ENCODE measurements around the gene CDC16. TPM values are rescaled to one million over a fixed set of nuclear protein-coding genes. Genes with fewer than 3 reads are reported as not detected.

Gene CDC16
- total and polyA plus RNA-seq, 2 of the 13 experiments (the other 11 are each of a cell fraction or from before 2014, with no cell fraction given), result 24.2 to 60.9 TPM

DNA sequence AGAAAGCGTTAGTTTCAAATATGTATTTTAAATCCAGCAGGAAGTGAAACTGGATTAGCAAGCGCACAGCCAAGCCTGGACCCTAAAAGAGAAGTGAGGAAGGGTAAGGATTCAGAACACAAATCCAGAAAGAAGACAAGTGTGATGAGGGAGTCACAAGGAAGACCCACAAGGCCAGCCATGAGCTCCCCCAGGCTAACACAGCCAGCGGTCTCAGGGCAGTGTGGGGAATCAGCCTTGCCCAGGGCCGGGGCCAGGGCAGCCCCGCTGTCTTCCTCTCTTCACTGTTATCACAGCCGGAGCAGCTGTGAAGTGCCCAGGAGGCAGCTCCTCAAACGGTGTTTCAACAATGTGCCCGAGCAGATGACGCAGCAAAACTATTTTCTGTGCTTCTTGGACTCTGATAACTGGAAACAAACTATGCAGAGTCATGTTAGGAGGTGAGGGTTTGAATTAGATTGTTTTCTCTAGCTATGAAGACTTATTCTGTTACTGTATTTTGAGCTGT, 12.2 kb upstream of the CDC16 start:
- FAIRE-seq (no peak), DNase-seq (ENCODE audit: low spot score) (peak; percentile 12), ATAC-seq (no peak; the same call in 2 of the 3 replicates)
- Histone ChIP-seq H3K4me2 (ENCODE audit: low read depth, low read length) (no peak overlapping the region), H3K9me3 (ENCODE audit: low read length) (no peaks in the 10 kb centered on the region), H3K27me3 (ENCODE audit: control insufficient read depth in 1 of 2, insufficient read depth in 2 of 2, low read length in 2 of 2) (peaks cover 0 to 24% of the 10 kb centered on the region in 2 experiments; a peak in 2 of 5 replicates), H3K4me1 (ENCODE audit: insufficient read depth, low read length) (no peaks in the 10 kb centered on the region), H3K79me2 (ENCODE audit: insufficient read depth, low read length) (no peaks in the 10 kb centered on the region), H3K9ac (ENCODE audit: insufficient read depth, low read depth, low read length) (no peak overlapping the region), H3K4me3 (replicated peaks in 1 of 3; ENCODE audit: insufficient read depth in 1 of 3, low read depth in 2 of 3, low read length in 3 of 3) (no peak overlapping the region), H4K20me1 (ENCODE audit: insufficient read depth, low read length) (no peaks in the 10 kb centered on the region), H3K27ac (ENCODE audit: extremely low read length, insufficient read depth, low read length) (no peak overlapping the region), H3K36me3 (replicated peaks in 1 of 2; ENCODE audit: control insufficient read depth in 1 of 2, insufficient read depth in 2 of 2, low read length in 2 of 2) (no peaks in the 10 kb centered on the region), H2AFZ (ENCODE audit: low read length) (no peak overlapping the region)
- in situ Hi-C loops (cut with HindIII; ENCODE audit: extremely low pct_ligation_motif_present, low pct_unique_long_range_greater_than_20kb) (no loop called here), intact Hi-C loops (cut with micrococcal nuclease; ENCODE audit: unreplicated experiment) (no loop called here)
- ChIA-PET CTCF (ENCODE audit: low intra/inter-chr PET ratio, low total read pairs) (no interaction called here), POLR2A (no interaction called here)
- WGBS (ENCODE audit: low lambda C conversion rate), result 22% methylated on average over 8 of the region's 9 CpGs
- no TSS peak for BruUV-seq (replicated peaks)
- TF ChIP-seq MAFF (IDR thresholded peaks at IDR 0.05; ENCODE audit: low read depth, low read length) (peak; percentile 57), MAFK (conservative IDR thresholded peaks at IDR 0.05 in 1 of 2, IDR thresholded peaks at IDR 0.05 in 1 of 2; ENCODE audit: low read length in 2 of 2) (peak; percentile 53 to 76), EZH2 (conservative IDR thresholded peaks at IDR 0.05; ENCODE audit: low read depth, low read length) (no peak), NFE2L2 (IDR thresholded peaks at IDR 0.05; ENCODE audit: low read length) (peak; percentile 46; the same call in 1 of the 2 replicates), RXRA (CRISPR knock-in tag; IDR thresholded peaks at IDR 0.05) (no peak), NFE2 (CRISPR knock-in tag; IDR thresholded peaks at IDR 0.05) (peak; percentile 39; the same call in 1 of the 2 replicates), MAFG (CRISPR knock-in tag; IDR thresholded peaks at IDR 0.05) (peak; percentile 60; the same call in 1 of the 2 replicates), NR2F1 (CRISPR knock-in tag; IDR thresholded peaks at IDR 0.05) (no peak), DR1 (CRISPR knock-in tag; IDR thresholded peaks at IDR 0.05) (no peak), ZNF562 (CRISPR knock-in tag; IDR thresholded peaks at IDR 0.05; ENCODE audit: borderline replicate concordance) (no peak), ZNF224 (CRISPR knock-in tag; IDR thresholded peaks at IDR 0.05) (no peak), PRMT3 (CRISPR knock-in tag; IDR thresholded peaks at IDR 0.05; ENCODE audit: borderline replicate concordance, low read depth) (no peak), ZBTB7A (CRISPR knock-in tag; IDR thresholded peaks at IDR 0.05) (no peak)
- TF ChIP-seq, protein P1, sequence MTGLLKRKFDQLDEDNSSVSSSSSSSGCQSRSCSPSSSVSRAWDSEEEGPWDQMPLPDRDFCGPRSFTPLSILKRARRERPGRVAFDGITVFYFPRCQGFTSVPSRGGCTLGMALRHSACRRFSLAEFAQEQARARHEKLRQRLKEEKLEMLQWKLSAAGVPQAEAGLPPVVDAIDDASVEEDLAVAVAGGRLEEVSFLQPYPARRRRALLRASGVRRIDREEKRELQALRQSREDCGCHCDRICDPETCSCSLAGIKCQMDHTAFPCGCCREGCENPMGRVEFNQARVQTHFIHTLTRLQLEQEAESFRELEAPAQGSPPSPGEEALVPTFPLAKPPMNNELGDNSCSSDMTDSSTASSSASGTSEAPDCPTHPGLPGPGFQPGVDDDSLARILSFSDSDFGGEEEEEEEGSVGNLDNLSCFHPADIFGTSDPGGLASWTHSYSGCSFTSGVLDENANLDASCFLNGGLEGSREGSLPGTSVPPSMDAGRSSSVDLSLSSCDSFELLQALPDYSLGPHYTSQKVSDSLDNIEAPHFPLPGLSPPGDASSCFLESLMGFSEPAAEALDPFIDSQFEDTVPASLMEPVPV (CRISPR knock-in tag; IDR thresholded peaks at IDR 0.05), result no peak
- TF ChIP-seq, protein P2, sequence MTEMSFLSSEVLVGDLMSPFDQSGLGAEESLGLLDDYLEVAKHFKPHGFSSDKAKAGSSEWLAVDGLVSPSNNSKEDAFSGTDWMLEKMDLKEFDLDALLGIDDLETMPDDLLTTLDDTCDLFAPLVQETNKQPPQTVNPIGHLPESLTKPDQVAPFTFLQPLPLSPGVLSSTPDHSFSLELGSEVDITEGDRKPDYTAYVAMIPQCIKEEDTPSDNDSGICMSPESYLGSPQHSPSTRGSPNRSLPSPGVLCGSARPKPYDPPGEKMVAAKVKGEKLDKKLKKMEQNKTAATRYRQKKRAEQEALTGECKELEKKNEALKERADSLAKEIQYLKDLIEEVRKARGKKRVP (CRISPR knock-in tag; IDR thresholded peaks at IDR 0.05), result no peak
- TF ChIP-seq, protein P3, sequence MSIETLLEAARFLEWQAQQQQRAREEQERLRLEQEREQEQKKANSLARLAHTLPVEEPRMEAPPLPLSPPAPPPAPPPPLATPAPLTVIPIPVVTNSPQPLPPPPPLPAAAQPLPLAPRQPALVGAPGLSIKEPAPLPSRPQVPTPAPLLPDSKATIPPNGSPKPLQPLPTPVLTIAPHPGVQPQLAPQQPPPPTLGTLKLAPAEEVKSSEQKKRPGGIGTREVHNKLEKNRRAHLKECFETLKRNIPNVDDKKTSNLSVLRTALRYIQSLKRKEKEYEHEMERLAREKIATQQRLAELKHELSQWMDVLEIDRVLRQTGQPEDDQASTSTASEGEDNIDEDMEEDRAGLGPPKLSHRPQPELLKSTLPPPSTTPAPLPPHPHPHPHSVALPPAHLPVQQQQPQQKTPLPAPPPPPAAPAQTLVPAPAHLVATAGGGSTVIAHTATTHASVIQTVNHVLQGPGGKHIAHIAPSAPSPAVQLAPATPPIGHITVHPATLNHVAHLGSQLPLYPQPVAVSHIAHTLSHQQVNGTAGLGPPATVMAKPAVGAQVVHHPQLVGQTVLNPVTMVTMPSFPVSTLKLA (IDR thresholded peaks at IDR 0.05), result no peak
